SK-N-SH (cell line): ENCODE data around the gene SLC16A12. TPM values are rescaled to one million over a fixed set of nuclear protein-coding genes. Genes with fewer than 3 reads are reported as not detected.
A peak's percentile ranks its signal among the peaks of the same experiment; 100 is the strongest.

Source experiments
- CTCF ChIA-PET: fragments of 300-600, 350-600 bp; formaldehyde crosslinking; extraction: SDS; loops from one replicate; lab custom pipeline; 2021; lab: Yijun Ruan, JAX
- POLR2A ChIA-PET: fragments of 350-600 bp; sonication (Branson Sonifier 250); formaldehyde crosslinking; extraction: SDS; loops from one replicate; lab custom pipeline; 2020; ENCODE audit warnings: antibody characterized with exemption, inconsistent platforms; lab: Yijun Ruan, JAX
- DNase-seq: peaks from one replicate; pipeline ENCODE4 v3.0.0; 2012
- H2AFZ ChIP-seq: fragments of 200-600 bp; sonication (generic); 2 replicates; pipeline ENCODE4 v1.8.1; 2016; ENCODE audit warnings: antibody characterized with exemption, mild to moderate bottlenecking, low read depth
- H3F3A ChIP-seq: fragments of 200-600 bp; sonication (generic); replicated peaks from 2 replicates; pipeline ENCODE3; 2016; ENCODE audit warnings: antibody characterized with exemption, mild to moderate bottlenecking; ENCODE audit not compliant: insufficient read depth
- H3K27ac ChIP-seq, 2 experiments: fragments of 200-500 bp in 1 of 2; fragments of 200-600 bp in 1 of 2; sonication (Bioruptor generic) in 1 of 2; sonication (generic), shearing (Covaris generic) in 1 of 2; 2 replicates each; pipeline versions ENCODE4 v1.5.1 to v1.6.1; 2014 to 2016; ENCODE audit warnings: low read depth in 2 of 2, inconsistent platforms in 1 of 2, low read length in 1 of 2, mild to moderate bottlenecking in 1 of 2, mixed read lengths in 1 of 2
- H3K27me3 ChIP-seq: fragments of 200-600 bp; sonication (generic), shearing (Covaris generic); 2 replicates; pipeline ENCODE4 v1.6.1; 2016; ENCODE audit warnings: mixed run types; ENCODE audit not compliant: insufficient read depth
- H3K36me3 ChIP-seq, 2 experiments: fragments of 200-500 bp in 1 of 2; fragments of 200-600 bp in 1 of 2; sonication (Bioruptor generic) in 1 of 2; sonication (generic) in 1 of 2; replicated peaks in 1 of 2; 2 replicates each; pipeline versions ENCODE3 to v1.5.1; 2014 to 2016; ENCODE audit warnings: low read length in 1 of 2, mild to moderate bottlenecking in 1 of 2; ENCODE audit not compliant: insufficient read depth in 2 of 2, control insufficient read depth in 1 of 2
- H3K4me1 ChIP-seq, 2 experiments: fragments of 200-500 bp in 1 of 2; fragments of 200-600 bp in 1 of 2; sonication (Bioruptor generic) in 1 of 2; sonication (generic), shearing (Covaris generic) in 1 of 2; 2 replicates each; pipeline versions ENCODE4 v1.5.1 to v1.6.1; 2014 to 2016; ENCODE audit warnings: low read depth in 1 of 2, low read length in 1 of 2, mixed run types in 1 of 2; ENCODE audit not compliant: insufficient read depth in 2 of 2, control insufficient read depth in 1 of 2
- H3K4me2 ChIP-seq: fragments of 200-600 bp; sonication (generic), shearing (Covaris generic); 2 replicates; pipeline ENCODE4 v1.6.1; 2017; ENCODE audit warnings: mixed run types
- H3K4me3 ChIP-seq, 2 experiments: fragments of 200-500 bp in 1 of 2; fragments of 200-600 bp in 1 of 2; sonication (Bioruptor generic) in 1 of 2; sonication (generic), shearing (Covaris generic) in 1 of 2; 2 replicates each; pipeline versions ENCODE4 v1.5.1 to v1.8.1; 2014 to 2016; ENCODE audit warnings: low read depth in 2 of 2, inconsistent platforms in 1 of 2, low read length in 1 of 2, mild to moderate bottlenecking in 1 of 2, mixed read lengths in 1 of 2, moderate library complexity in 1 of 2
- H3K79me2 ChIP-seq: fragments of 200-600 bp; sonication (generic); 2 replicates; pipeline ENCODE4 v1.8.1; 2017; ENCODE audit warnings: mild to moderate bottlenecking; ENCODE audit not compliant: insufficient read depth
- H3K9ac ChIP-seq: fragments of 200-600 bp; sonication (generic); 2 replicates; pipeline ENCODE4 v1.6.1; 2017; ENCODE audit warnings: mixed run types
- H3K9me2 ChIP-seq: fragments of 200-600 bp; sonication (generic); 2 replicates; pipeline ENCODE4 v1.6.1; 2017; ENCODE audit warnings: mixed run types
- H3K9me3 ChIP-seq: fragments of 200-600 bp; sonication (generic); 2 replicates; pipeline ENCODE4 v1.6.1; 2017; ENCODE audit warnings: mixed run types, mild to moderate bottlenecking, moderate library complexity
- H4K20me1 ChIP-seq: fragments of 200-600 bp; sonication (generic); 2 replicates; pipeline ENCODE4 v1.6.1; 2017; ENCODE audit warnings: mild to moderate bottlenecking, mixed run types; ENCODE audit not compliant: insufficient read depth
- CHD2 ChIP-seq: fragments of 150-350 bp; IDR thresholded peaks from 2 replicates; pipeline ENCODE4 v1.6.1; 2018; ENCODE audit warnings: low read length; ENCODE audit not compliant: partially characterized antibody
- ELF1 ChIP-seq: IDR thresholded peaks from 2 replicates; pipeline ENCODE4 v1.4.0; 2012
- FOSL2 ChIP-seq: IDR thresholded peaks from 2 replicates; pipeline ENCODE4 v1.4.0; 2012; ENCODE audit warnings: low read depth, mild to moderate bottlenecking, moderate library complexity, borderline replicate concordance
- FOXJ3 ChIP-seq: sonication (generic); formaldehyde crosslinking; IDR thresholded peaks from 2 replicates; pipeline ENCODE4 v1.5.1; 2020; ENCODE audit warnings: mild to moderate bottlenecking, missing genetic modification reagents
- GATA2 ChIP-seq: sonication (generic); formaldehyde crosslinking; IDR thresholded peaks from 2 replicates; pipeline ENCODE4 v1.5.0; 2020; ENCODE audit warnings: mild to moderate bottlenecking, missing genetic modification reagents
- IRF3 ChIP-seq: fragments of 150-350 bp; IDR thresholded peaks from 2 replicates; pipeline ENCODE4 v1.6.1; 2016; ENCODE audit warnings: mild to moderate bottlenecking, low read depth, low read length
- JUND ChIP-seq: IDR thresholded peaks from 2 replicates; pipeline ENCODE4 v1.4.0; 2012
- NRF1 ChIP-seq: IDR thresholded peaks from 2 replicates; pipeline ENCODE4 v1.6.1; 2012; ENCODE audit warnings: low read depth, mild to moderate bottlenecking, low read length
- PBX3 ChIP-seq: IDR thresholded peaks from 2 replicates; pipeline ENCODE4; 2012
- POLR2AphosphoS5 ChIP-seq: IDR thresholded peaks from 2 replicates; pipeline ENCODE4 v1.6.1; 2012; ENCODE audit warnings: low read depth, low read length
- RAD21 ChIP-seq: IDR thresholded peaks from 2 replicates; pipeline ENCODE4 v1.6.1; 2012; ENCODE audit warnings: mild to moderate bottlenecking, low read length
- RFX5 ChIP-seq: IDR thresholded peaks from 2 replicates; pipeline ENCODE4 v1.6.1; 2012; ENCODE audit warnings: mild to moderate bottlenecking, improper control_type of control experiment, low read length
- RXRA ChIP-seq: IDR thresholded peaks from 2 replicates; pipeline ENCODE4 v1.4.0; 2012; ENCODE audit warnings: low read depth, mild to moderate bottlenecking, borderline replicate concordance
- SIN3A ChIP-seq: IDR thresholded peaks from 2 replicates; pipeline ENCODE4 v1.6.1; 2012; ENCODE audit warnings: low read depth, mild to moderate bottlenecking, low read length, moderate library complexity, borderline replicate concordance
- TAF1 ChIP-seq: IDR thresholded peaks from 2 replicates; pipeline ENCODE4 v1.6.1; 2012; ENCODE audit warnings: low read depth, mild to moderate bottlenecking, low read length, moderate library complexity, borderline replicate concordance
- YY1 ChIP-seq: IDR thresholded peaks from 2 replicates; pipeline ENCODE4 v1.4.0; 2012; ENCODE audit warnings: low read depth, mild to moderate bottlenecking
- WGBS: methylation state at CpG from one replicate; pipeline ENCODE4 v1.1.6; 2017; ENCODE audit warnings: low lambda C conversion rate; 5-methylcytosine and 5-hydroxymethylcytosine counted together
- polyA plus RNA-seq, 3 experiments: library from polyadenylated mRNA; depleted of rRNA; stranded (reverse); fragments of >200 nt; gene quantifications; 2 replicates each; pipeline ENCODE4 v1.2.3, GENCODE V29; 2012
- TF ChIP-seq, protein P1 (sequence below): IDR thresholded peaks from 2 replicates; pipeline ENCODE4 v1.6.1; 2012; ENCODE audit warnings: mild to moderate bottlenecking, low read depth, low read length, moderate library complexity
- TF ChIP-seq, protein P2 (sequence below): IDR thresholded peaks from 2 replicates; pipeline ENCODE4 v1.4.0; 2012; ENCODE audit warnings: low read depth

The SLC16A12 gene
- polyA plus RNA-seq, 1 of the 3 experiments (the other 2 are of a cell fraction) = 0.13 TPM

DNA sequence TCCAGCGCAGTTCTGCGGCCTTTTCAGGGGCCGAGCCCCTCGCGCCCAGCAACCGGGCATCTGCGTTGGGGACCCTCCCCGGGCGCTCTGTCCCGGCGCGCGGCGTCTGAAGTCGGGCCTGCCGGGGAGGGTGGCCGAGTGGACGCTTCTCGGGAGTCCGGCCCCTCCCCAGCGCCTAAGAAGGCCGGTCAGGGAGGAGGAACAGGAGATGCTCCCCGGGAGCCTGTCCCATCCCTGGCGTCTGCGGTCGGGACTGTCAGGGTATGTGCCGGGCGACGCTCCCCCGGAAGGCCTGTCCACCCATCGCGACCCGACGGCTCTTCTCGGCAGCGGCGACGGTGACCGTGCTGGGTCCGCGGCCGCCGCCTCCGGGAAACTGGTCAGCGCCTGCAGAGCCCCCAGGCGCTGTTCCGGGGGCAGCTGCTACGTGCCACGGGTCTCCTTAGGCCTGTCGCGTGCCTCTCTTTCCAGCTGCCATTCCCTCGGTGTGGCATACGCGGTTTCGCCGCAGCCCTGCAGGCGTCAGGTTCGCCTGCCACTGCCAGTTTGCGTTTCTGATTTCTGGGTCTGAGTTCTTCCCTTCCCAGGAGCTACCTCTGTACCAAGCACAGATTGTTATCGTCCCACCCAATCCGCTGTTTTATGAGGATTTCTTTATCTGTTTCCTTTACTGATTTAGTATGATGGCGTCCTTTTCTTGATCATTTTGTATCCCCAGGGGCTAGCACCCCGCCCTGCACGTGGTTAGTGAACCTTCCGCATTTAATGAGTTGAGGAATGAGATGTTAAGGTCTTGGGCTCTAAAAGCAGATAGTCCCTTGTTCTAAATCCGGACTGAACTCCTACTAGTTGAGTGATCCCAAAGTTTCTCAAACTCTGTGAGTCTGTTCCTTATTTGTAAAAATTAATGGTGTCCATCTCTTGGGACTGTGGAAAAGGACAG lies 120.2 kb downstream of the SLC16A12 start:
- peak; percentile 82 for DNase-seq
- 12% methylated on average over 36 of the region's 66 CpGs for WGBS
- CTCF ChIA-PET = interaction anchor here (0.8 to 1.0 kb wide), 2 partner anchors 100 to 149 kb away, joined by 3 read pairs; no protein-coding TSS in a partner anchor

GRCh38 chr10:89414146-89414878 lies 121.1 kb downstream of the SLC16A12 start, which contains the start of gene IFIT5:
Gene IFIT5, plus strand, starts transcription at chr10:89414568. Its CDS starts 231 bp downstream, at chr10:89414799.
- Histone ChIP-seq H3K4me2 (peak within 1 kb of the TSS; percentile 77), H4K20me1 (no peaks in the 10 kb centered on the region), H3K36me3 (peaks cover 8 to 20% of the 10 kb centered on the region in 2 experiments), H3K9me2 (no peaks in the 10 kb centered on the region), H3K4me1 (peaks cover 6 to 8% of the 10 kb centered on the region in 2 experiments; a peak in 3 of 4 replicates), H3K9me3 (no peaks in the 10 kb centered on the region), H3K79me2 (peaks cover 17% of the 10 kb centered on the region), H3K27me3 (no peaks in the 10 kb centered on the region), H3K27ac (peak within 1 kb of the TSS; percentile 85 to 92), H3K9ac (peak within 1 kb of the TSS; percentile 80), H2AFZ (peak within 1 kb of the TSS; percentile 99), H3K4me3 (peak within 1 kb of the TSS; percentile 72 to 77), H3F3A (peaks cover 10% of the 10 kb centered on the region)
- 2% methylated on average over 48 of the region's 48 CpGs for WGBS
- ChIA-PET CTCF (interaction anchor here (0.7 to 1.7 kb wide), 3 partner anchors 25 to 737 kb away, joined by 3 to 6 read pairs (median 3); no protein-coding TSS in a partner anchor), POLR2A (interaction anchor here (0.9 to 1.6 kb wide), 2 partner anchors 131 to 163 kb away, joined by 3 read pairs; partner anchors contain the start of gene LIPA)
- DNase-seq = peak; percentile 91
- no peak for TF ChIP-seq IRF3
- TF ChIP-seq PBX3 = no peak
- no peak for TF ChIP-seq RXRA
- peak; percentile 80 for TF ChIP-seq NRF1
- peak; percentile 31 for TF ChIP-seq CHD2
- TF ChIP-seq, protein P1, sequence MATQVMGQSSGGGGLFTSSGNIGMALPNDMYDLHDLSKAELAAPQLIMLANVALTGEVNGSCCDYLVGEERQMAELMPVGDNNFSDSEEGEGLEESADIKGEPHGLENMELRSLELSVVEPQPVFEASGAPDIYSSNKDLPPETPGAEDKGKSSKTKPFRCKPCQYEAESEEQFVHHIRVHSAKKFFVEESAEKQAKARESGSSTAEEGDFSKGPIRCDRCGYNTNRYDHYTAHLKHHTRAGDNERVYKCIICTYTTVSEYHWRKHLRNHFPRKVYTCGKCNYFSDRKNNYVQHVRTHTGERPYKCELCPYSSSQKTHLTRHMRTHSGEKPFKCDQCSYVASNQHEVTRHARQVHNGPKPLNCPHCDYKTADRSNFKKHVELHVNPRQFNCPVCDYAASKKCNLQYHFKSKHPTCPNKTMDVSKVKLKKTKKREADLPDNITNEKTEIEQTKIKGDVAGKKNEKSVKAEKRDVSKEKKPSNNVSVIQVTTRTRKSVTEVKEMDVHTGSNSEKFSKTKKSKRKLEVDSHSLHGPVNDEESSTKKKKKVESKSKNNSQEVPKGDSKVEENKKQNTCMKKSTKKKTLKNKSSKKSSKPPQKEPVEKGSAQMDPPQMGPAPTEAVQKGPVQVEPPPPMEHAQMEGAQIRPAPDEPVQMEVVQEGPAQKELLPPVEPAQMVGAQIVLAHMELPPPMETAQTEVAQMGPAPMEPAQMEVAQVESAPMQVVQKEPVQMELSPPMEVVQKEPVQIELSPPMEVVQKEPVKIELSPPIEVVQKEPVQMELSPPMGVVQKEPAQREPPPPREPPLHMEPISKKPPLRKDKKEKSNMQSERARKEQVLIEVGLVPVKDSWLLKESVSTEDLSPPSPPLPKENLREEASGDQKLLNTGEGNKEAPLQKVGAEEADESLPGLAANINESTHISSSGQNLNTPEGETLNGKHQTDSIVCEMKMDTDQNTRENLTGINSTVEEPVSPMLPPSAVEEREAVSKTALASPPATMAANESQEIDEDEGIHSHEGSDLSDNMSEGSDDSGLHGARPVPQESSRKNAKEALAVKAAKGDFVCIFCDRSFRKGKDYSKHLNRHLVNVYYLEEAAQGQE = no peak
- TF ChIP-seq FOSL2 = no peak
- peak; percentile 29; the same call in 1 of the 2 replicates for TF ChIP-seq RAD21
- no peak; the same call in 1 of the 2 replicates for TF ChIP-seq SIN3A
- 0 out of 2 replicates have a peak, but pooled peaks have one; percentile 46 for TF ChIP-seq YY1
- 0 out of 2 replicates have a peak, but pooled peaks have one; percentile 21 for TF ChIP-seq POLR2AphosphoS5
- TF ChIP-seq RFX5 = no peak
- TF ChIP-seq TAF1 = no peak
- TF ChIP-seq ELF1 = no peak
- TF ChIP-seq JUND = no peak

More for the DNA sequence above, 120.2 kb downstream of the SLC16A12 start:
- H3F3A ChIP-seq = peaks cover 10% of the 10 kb centered on the region
- 0 out of 2 replicates have a peak, but pooled peaks have one; percentile 17 for TF ChIP-seq FOXJ3 (CRISPR knock-in tag)
- peak; percentile 14; the same call in 1 of the 2 replicates for TF ChIP-seq GATA2 (CRISPR knock-in tag)
- TF ChIP-seq, protein P2, sequence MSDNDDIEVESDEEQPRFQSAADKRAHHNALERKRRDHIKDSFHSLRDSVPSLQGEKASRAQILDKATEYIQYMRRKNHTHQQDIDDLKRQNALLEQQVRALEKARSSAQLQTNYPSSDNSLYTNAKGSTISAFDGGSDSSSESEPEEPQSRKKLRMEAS = peak; percentile 2; the same call in 1 of the 2 replicates
- 0 out of 2 replicates have a peak, but pooled peaks have one; percentile 5 for TF ChIP-seq YY1
- no peak for TF ChIP-seq TAF1
- TF ChIP-seq, all 33 proteins: peak for 4
- Histone ChIP-seq H2AFZ (peak overlapping the region; percentile 99), H3K9ac (peak overlapping the region; percentile 80), H3K9me2 (no peaks in the 10 kb centered on the region), H3K27me3 (no peaks in the 10 kb centered on the region), H3K27ac (peak overlapping the region; percentile 85 to 92), H3K4me2 (peak overlapping the region; percentile 77), H3K4me3 (peak overlapping the region; percentile 72 to 77), H3K4me1 (peaks cover 6 to 10% of the 10 kb centered on the region in 2 experiments; a peak in 3 of 4 replicates), H4K20me1 (no peaks in the 10 kb centered on the region), H3K36me3 (peaks cover 8 to 20% of the 10 kb centered on the region in 2 experiments), H3K9me3 (no peaks in the 10 kb centered on the region), H3K79me2 (peaks cover 17% of the 10 kb centered on the region)
- POLR2A ChIA-PET = interaction anchor here (0.9 to 1.6 kb wide), 2 partner anchors 132 to 164 kb away, joined by 3 read pairs; partner anchors contain the start of gene LIPA
